ENCODE measurements around the gene EEF2.
A peak's percentile ranks its signal among the peaks of the same experiment; 100 is the strongest.
"Not testable (repeated sequence)": the region's sequence is repeated elsewhere in the genome, so short reads cannot be mapped to it uniquely, and the experiment has no call there.

The EEF2 gene

DNA sequence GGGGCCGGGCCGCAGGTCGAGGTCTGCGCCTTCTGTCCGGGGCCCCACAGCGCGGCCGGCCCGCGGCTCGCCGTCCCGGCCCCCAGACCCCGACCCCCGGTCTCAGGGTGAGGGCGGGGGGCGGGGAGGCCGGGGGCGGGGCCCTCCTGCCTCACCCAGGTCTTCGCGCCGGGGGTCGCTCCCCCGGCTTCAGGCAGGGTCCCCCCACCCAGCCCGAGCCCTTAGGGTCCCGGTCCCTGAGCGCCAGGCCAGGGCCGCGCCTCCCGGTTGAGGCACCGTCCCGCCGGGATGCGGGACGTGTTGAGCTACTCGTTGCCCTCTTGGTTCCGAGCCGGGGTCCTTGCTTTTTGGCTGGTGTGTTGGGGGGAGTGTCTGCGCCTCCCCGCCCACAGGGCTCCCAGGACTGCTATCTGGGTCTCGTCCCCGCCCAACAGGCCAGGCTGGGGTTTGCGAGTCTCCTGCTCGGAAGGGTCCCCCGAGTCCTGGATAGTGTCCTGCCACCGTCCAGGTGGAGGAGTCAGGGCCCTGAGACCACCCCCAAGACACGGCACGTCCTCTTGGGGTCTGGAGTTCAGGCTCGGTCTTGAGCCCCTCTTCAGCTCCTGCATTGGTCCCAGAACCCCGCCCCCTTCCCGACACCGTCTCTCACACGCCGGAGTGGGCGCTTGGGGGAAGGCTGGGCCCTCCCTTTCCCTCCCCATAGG is 22.7 kb upstream of the EEF2 start:
- peak overlapping the region; percentile 86 for H3K4me3 Mint-ChIP-seq
- peak overlapping the region; percentile 80 for H3K27ac Mint-ChIP-seq
- peaks cover 23% of the 10 kb centered on the region for H3K4me1 Mint-ChIP-seq
- peak; percentile 53 for DNase-seq
- ATAC-seq = no peak
- H3K36me3 Mint-ChIP-seq (ENCODE audit: low read depth) = no peaks in the 10 kb centered on the region
- H3K27me3 Mint-ChIP-seq = no peaks in the 10 kb centered on the region
- H3K9me3 Mint-ChIP-seq = no peaks in the 10 kb centered on the region

DNA sequence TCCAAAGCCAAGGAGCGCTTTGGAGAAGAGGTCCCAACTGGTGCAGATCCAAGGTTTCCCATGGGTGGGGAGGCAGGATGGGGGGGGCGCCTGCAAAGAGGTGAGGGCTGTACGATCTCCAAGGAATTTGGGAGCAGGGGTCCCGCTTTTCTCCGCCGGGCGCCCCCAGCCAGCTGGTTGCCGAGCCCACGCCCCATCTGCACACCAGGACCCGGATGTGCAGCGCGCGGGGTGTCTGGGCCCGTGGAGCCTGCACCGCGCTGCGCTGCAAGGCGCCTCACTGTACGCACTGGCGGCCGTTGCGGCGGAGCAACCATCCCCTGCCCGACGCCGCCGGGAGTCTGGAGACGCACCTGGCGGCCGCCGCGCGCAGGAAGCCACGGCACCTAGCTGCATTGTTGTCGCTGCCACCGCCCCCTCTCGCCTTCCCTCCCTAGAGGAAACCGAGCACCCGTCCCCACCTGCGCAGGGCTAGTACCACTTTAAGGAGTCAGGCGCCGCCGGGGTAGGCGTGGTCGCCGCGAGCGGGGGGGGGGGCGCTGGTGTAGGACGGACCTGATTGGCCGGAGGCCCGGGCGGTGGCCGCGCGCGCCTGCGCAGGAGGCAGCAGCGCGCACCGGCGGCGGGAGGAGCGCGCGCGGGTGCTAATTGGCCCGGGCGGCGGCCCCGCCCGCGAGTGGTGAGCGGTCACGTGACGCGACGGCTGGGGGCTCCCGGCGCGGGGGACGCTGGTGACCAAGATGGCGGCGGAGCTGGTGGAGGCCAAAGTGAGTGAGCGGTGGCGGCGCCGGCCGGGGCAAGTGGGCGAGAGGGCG is 22.0 kb upstream of the EEF2 start, which contains the start of gene PIAS4:
PIAS4 (plus strand) TSS at position 716 of the 815 bp plus-strand sequence; CDS start at position 741, 25 bp downstream.
- Mint-ChIP-seq H3K27ac (peak within 1 kb of the TSS; percentile 80), H3K9me3 (no peaks in the 10 kb centered on the region), H3K36me3 (ENCODE audit: low read depth) (no peaks in the 10 kb centered on the region), H3K4me3 (peak within 1 kb of the TSS; percentile 86), H3K27me3 (no peaks in the 10 kb centered on the region), H3K4me1 (peaks cover 21% of the 10 kb centered on the region)
- ATAC-seq = peak; percentile 97
- peak; percentile 94 for DNase-seq

DNA sequence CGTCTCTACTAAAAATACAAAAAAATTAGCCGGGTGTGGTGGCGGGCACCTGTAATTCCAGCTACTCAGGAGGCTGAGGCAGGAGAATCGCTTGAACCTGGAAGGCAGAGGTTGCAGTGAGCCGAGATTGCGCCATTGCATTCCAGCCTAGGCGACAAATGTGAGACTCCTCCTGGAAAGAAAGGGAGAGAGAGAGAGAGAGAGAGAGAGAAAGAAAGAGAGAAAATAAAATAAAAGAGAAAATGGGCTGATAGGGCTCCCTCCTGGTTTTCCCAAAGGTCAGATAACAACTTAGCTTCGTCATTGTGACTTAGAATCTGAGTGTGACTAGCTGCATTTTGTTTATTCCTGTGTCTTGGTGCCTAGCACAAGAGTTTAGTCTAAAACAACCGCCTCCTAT is 20.2 kb upstream of the EEF2 start:
- not testable (repeated sequence) for ATAC-seq; H3K9me3 Mint-ChIP-seq; DNase-seq; H3K27me3 Mint-ChIP-seq; H3K36me3 Mint-ChIP-seq (ENCODE audit: low read depth); H3K27ac Mint-ChIP-seq
- peaks cover 18% of the 10 kb centered on the region for H3K4me1 Mint-ChIP-seq
- H3K4me3 Mint-ChIP-seq = peak overlapping the region; percentile 74

DNA sequence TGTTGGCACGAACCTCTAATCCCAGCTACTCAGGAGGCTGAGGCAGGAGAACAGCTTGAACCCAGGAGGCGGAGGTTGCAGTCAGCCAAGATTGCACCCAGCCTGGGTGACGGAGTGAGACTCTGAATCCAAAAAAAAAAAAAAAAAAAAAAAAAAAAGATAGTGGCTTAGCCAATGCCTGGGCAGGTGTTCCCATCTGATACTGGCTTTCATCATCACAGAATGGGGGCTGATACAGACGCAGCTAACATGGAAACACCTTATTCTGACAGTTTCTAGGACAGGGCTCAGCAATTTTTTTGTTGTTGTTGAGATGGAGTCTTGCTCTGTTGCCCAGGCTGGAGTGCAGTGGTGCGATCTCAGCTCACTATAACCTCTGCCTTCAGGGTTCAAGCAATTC is 15.5 kb upstream of the EEF2 start:
- ATAC-seq, DNase-seq: not testable (repeated sequence)

DNA sequence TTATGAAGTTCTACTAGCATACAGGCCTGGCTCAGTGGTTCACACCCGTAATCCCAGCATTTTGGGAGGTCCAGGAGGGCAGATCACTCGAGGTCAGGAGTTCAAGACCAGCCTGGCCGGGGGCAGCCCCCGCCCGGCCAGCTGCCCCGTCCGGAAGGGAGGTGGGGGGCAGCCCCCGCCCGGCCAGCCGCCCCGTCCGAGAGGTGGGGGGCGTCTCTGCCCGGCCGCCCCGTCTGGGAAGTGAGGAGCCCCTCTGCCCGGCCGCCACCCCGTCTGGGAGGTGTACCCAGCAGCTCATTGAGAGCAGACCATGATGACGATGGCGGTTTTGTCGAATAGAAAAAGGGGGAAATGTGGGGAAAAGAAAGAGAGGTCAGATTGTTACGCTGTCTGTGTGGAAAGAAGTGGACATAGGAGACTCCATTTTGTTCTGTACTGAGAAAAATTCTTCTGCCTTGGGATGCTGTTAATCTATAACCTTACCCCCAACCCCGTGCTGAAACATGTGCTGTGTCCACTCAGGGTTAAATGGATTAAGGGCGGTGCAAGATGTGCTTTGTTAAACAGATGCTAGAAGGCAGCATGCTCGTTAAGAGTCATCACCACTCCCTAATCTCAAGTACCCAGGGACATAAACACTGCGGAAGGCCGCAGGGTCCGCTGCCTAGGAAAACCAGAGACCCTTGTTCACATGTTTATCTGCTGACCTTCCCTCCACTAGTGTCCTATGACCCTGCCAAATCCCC is 13.6 kb upstream of the EEF2 start:
- DNase-seq; H3K9me3 Mint-ChIP-seq; H3K4me3 Mint-ChIP-seq; H3K27me3 Mint-ChIP-seq; H3K4me1 Mint-ChIP-seq; ATAC-seq; H3K27ac Mint-ChIP-seq; H3K36me3 Mint-ChIP-seq (ENCODE audit: low read depth): not testable (repeated sequence)

More for the DNA sequence above, 15.5 kb upstream of the EEF2 start:
- not testable (repeated sequence) for H3K27ac Mint-ChIP-seq; H3K27me3 Mint-ChIP-seq; H3K36me3 Mint-ChIP-seq (ENCODE audit: low read depth); H3K9me3 Mint-ChIP-seq; H3K4me1 Mint-ChIP-seq; H3K4me3 Mint-ChIP-seq

DNA sequence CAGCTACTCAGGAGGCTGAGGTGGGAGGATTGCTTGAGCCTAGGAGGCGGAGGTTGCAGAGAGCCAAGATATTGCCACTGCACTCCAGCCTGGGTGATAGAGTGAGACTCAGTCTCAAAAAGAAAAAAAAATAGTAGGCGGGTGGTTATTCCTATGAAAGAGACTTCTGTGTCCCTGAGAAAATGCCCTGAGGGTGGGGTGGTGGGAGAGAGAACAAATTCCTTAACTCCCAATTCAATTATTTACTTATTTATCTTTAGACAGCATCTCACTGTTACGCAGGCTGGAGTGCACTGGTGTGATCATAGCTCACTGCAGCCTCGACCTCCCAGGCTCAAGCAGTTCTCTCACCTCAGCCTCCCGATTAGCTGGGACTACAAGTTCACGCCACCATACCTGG is 10.3 kb upstream of the EEF2 start:
- Mint-ChIP-seq H3K4me3 (no peak overlapping the region), H3K27ac (no peak overlapping the region), H3K9me3 (peaks cover 4% of the 10 kb centered on the region), H3K4me1 (peaks cover 3% of the 10 kb centered on the region), H3K36me3 (ENCODE audit: low read depth) (no peaks in the 10 kb centered on the region), H3K27me3 (no peaks in the 10 kb centered on the region)
- DNase-seq (no peak), ATAC-seq (no peak)

DNA sequence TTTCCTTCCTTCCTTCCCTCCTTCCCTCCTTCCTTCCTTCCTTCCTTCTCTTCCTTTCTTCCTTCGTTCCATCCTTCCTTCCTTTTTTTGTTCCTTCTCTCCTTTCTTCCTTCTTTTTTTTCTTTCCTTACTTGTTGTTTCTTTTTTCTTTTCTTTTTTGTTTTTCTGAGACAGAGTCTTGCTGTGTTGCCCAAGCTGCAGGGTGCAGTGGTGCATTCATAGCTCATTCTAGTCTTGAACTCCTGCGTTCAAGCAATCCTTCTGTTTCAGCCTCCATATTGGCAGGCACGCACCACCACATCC is 5.5 kb upstream of the EEF2 start:
- DNase-seq (no peak), ATAC-seq (no peak)
- no peaks in the 10 kb centered on the region for H3K36me3 Mint-ChIP-seq (ENCODE audit: low read depth)
- H3K9me3 Mint-ChIP-seq = peaks cover 4% of the 10 kb centered on the region
- peak overlapping the region; percentile 42 for H3K4me3 Mint-ChIP-seq
- no peaks in the 10 kb centered on the region for H3K27me3 Mint-ChIP-seq
- peaks cover 32% of the 10 kb centered on the region for H3K4me1 Mint-ChIP-seq
- peak overlapping the region; percentile 82 for H3K27ac Mint-ChIP-seq

DNA sequence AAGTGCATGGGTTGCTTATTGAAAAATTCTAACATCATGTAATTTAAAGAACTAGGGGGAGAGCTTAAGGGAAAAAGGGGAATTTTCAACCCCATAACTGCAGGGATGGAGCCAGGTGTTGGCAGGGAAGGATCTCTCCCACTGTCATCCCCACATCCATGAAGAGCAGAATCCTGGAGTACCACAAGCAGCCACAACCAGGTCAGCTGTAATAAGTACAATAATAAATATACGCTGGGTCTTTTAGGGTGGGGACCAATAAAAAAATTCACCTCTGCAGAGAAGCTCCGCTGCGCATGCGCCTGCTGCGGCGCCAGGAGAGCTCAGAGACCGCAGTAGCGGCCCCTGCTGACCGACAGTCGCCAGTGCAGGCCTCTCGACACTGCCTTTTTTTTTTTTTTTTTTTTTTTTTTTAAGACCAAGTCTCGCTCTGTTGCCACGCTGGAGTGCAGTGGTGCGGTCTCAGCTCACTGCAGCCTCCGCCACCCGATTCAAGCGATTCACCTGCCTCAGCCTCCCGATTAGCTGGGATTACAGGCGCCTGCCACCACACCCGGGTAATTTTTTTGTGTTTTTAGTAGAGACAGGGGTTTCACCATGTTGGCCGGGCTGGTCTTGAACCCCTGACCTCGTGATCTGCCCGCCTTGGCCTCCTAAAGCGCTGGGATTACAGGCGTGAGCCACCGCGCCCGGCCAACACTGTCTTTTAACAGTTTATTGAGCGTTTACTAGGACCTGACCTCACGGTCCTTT is 2.5 kb upstream of the EEF2 start:
- DNase-seq (peak; percentile 89), ATAC-seq (peak; percentile 20)
- Mint-ChIP-seq H3K9me3 (peaks cover 4% of the 10 kb centered on the region), H3K27ac (peak overlapping the region; percentile 83), H3K36me3 (ENCODE audit: low read depth) (peaks cover 25% of the 10 kb centered on the region), H3K27me3 (peaks cover 1% of the 10 kb centered on the region), H3K4me1 (peaks cover 56% of the 10 kb centered on the region), H3K4me3 (peak overlapping the region; percentile 98)

DNA sequence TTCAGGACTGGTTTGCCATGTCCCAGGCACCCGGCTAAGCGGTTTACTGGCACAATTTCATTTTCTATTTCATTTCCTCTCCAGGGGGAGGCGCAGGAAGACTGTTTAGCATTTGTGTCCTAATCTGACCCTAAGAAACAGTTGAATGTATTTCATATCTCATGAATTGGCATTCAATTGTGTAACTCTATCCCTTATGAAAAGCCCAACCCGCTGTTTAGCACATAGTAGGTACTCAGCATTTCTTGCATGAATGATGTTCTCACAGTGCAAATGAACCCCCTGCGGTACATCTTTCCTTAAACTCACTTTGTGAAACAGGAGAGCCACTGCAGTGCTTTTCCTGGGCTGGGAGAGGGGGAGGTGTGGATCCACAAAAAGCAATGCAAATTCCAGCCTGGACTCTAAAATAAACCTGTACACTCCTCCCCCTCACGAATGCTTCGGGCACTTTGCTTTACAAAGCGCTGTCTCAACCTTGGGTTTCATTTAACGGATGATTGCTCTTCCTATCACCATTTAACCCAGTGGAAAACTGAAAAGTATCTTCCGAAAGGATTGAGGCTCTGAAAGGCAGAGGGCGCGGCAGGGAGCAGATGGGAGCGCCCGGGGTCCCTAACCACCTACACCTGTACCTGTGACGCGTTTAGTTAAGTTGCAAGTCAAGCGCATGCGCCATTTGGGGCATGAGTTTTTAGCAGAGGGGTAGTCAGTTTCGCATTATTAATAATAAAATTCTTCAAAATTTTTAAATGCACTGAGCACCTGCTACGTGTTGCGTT is 1.2 kb upstream of the EEF2 start:
- H3K36me3 Mint-ChIP-seq (ENCODE audit: low read depth) = peaks cover 38% of the 10 kb centered on the region
- H3K27me3 Mint-ChIP-seq = peaks cover 1% of the 10 kb centered on the region
- H3K9me3 Mint-ChIP-seq = peaks cover 4% of the 10 kb centered on the region
- DNase-seq (peak; percentile 68), ATAC-seq (peak; percentile 18)
- peak overlapping the region; percentile 98 for H3K4me3 Mint-ChIP-seq
- H3K27ac Mint-ChIP-seq = peak overlapping the region; percentile 84
- H3K4me1 Mint-ChIP-seq = peaks cover 68% of the 10 kb centered on the region

DNA sequence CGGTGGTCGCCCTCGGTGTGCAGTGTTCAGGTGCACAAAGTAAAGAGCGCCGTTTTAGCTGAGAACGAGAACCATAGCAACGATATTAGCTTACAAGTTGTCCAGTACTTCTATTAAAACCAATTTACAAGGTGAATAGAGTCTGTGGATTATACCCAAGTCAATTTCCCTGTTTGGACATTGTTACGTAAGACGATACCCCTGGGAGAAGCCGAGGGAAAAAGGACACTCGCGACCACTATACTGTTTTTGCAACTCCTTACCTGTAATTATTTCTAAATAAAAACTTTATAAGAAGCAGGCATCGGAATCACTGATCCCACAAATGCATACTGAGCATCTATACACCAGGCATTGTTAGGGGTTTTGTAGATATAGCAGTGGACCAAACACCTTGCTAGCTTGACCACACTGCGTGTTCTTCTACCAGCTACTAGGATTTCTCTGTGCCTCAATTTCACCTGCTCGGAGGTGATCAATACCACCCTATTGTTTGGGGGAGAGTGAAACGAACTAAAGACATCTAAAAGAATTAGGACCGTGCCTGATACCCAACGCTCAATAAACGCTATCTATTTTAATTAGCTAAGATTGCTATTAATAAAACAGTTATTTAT is 488 bp upstream of the EEF2 start:
- ATAC-seq (no peak), DNase-seq (no peak)
- peaks cover 2% of the 10 kb centered on the region for H3K9me3 Mint-ChIP-seq
- peaks cover 45% of the 10 kb centered on the region for H3K36me3 Mint-ChIP-seq (ENCODE audit: low read depth)
- H3K27me3 Mint-ChIP-seq = peaks cover 1% of the 10 kb centered on the region
- H3K27ac Mint-ChIP-seq = peak overlapping the region; percentile 98
- H3K4me3 Mint-ChIP-seq = peak overlapping the region; percentile 98
- H3K4me1 Mint-ChIP-seq = peaks cover 70% of the 10 kb centered on the region

DNA sequence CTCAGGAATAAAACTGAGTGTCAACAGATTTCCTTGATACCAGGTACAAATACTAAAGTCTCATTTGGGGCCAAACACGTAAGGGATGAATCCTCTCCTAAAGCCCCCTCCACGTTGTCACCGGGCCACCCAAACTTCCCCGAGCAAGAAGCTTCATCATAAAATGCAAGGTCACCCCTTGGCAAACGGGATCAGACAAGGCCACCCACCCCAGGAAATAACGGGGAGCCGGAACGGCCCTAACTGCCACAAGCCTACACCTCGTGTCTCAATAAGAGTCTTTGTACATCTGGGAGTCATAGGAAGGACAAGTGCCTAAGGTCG is 717 bp downstream of the EEF2 start:
- Mint-ChIP-seq H3K9me3 (no peaks in the 10 kb centered on the region), H3K27me3 (peaks cover 1% of the 10 kb centered on the region), H3K4me1 (peaks cover 69% of the 10 kb centered on the region), H3K4me3 (peak overlapping the region; percentile 98), H3K27ac (peak overlapping the region; percentile 98), H3K36me3 (ENCODE audit: low read depth) (peaks cover 55% of the 10 kb centered on the region)
- DNase-seq = no peak
- ATAC-seq = no peak

DNA sequence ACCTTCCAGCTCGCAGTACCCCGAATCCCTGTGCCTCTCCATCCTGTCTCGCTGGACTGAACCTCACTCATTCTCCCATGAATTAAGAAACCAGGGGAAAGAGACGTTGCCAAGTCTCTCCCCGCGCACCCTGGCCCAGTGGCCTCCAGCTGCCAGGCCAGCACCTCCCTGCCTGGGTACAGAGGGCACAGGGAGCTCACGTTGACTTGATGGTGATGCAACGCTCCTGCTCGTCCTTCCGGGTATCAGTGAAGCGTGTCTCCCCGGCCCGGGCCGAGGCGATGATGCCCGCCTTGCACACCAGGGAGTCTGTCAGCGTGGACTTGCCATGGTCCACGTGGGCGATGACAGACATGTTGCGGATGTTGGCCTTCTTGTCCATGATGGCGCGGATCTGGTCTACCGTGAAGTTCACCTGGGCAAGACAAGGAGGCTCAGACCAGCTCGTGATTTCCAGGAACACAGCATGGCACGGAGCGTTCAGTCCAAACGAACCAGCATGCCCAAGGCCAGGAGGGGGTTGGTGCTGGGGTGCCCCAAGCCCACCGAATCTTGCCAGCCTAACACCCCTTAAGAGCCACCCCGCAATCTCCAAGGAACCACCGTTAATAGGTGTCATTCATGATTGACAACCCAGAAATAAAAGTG is 1.2 kb downstream of the EEF2 start:
- Mint-ChIP-seq H3K4me1 (peaks cover 70% of the 10 kb centered on the region), H3K27ac (peak overlapping the region; percentile 98), H3K9me3 (no peaks in the 10 kb centered on the region), H3K36me3 (ENCODE audit: low read depth) (peaks cover 60% of the 10 kb centered on the region), H3K27me3 (peaks cover 1% of the 10 kb centered on the region), H3K4me3 (peak overlapping the region; percentile 98)
- no peak for DNase-seq
- no peak for ATAC-seq

DNA sequence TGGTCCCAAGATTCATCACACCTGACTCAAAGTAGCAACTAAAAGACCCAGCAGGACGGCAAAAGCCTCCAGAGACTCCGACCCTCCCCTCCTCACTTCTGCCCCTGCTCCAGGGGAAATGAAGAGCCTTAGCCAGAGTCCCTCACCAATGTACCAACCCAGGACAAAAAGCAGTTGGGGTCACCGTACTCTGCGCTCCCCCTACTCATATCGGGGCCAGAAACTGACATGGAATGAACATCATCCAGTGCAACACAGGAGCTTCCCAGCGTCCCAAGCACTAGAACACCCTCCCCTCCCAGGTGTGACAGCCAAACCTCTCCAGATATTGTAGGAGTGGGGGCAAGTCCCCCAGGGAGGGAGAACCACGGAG is 1.7 kb downstream of the EEF2 start:
- H3K4me1 Mint-ChIP-seq = peaks cover 72% of the 10 kb centered on the region
- ATAC-seq (no peak), DNase-seq (no peak)
- peaks cover 63% of the 10 kb centered on the region for H3K36me3 Mint-ChIP-seq (ENCODE audit: low read depth)
- H3K27me3 Mint-ChIP-seq = peaks cover 1% of the 10 kb centered on the region
- peak overlapping the region; percentile 98 for H3K27ac Mint-ChIP-seq
- no peaks in the 10 kb centered on the region for H3K9me3 Mint-ChIP-seq
- H3K4me3 Mint-ChIP-seq = peak overlapping the region; percentile 98

All from activated naive CD8-positive, alpha-beta T cell treated with anti-CD3 and anti-CD28 coated beads, Interleukin-2, amount 50 U/mL, for 24 hours (primary cell).